IMR-90 (cell line): Measurements from ENCODE around the gene BCL11B. TPM values are rescaled to one million over a fixed set of nuclear protein-coding genes. Genes with fewer than 3 reads are reported as not detected.

Experiments
- ATAC-seq: fragments of 200-7000 bp; cut with Tn5 transposase; 2 replicates; pipeline ENCODE4 v1.9.1; 2020; ENCODE audit warnings: low read depth, mild to moderate bottlenecking, moderate library complexity
- BruUV-seq: library from RNA; stranded (reverse); fragments of 400-500 nt; replicated peaks from 2 replicates; lab custom pipeline; 2021; lab: Mats Ljungman, UMichigan
- CTCF ChIA-PET: fragments of 300-600 bp; formaldehyde crosslinking; extraction: SDS; loops from one replicate; lab custom pipeline; 2021; ENCODE audit warnings: antibody characterized with exemption; lab: Yijun Ruan, JAX
- POLR2A ChIA-PET: fragments of 300-600 bp; sonication (Branson Sonifier 250); formaldehyde crosslinking; loops from one replicate; lab custom pipeline; 2022; ENCODE audit warnings: antibody characterized with exemption; ENCODE audit not compliant: unreplicated experiment; lab: Charles Lee
- DNase-seq: peaks from one replicate; pipeline ENCODE4 v3.0.0; 2013
- H2AFZ ChIP-seq: replicated peaks from 2 replicates; pipeline ENCODE3; 2013; ENCODE audit warnings: low read length, mild to moderate bottlenecking; ENCODE audit not compliant: poor library complexity
- H2AK5ac ChIP-seq: 2 replicates; pipeline ENCODE4 v1.6.1; 2013; ENCODE audit warnings: low read depth, low read length, inconsistent platforms
- H2AK9ac ChIP-seq: replicated peaks from 2 replicates; pipeline ENCODE3; 2013; ENCODE audit warnings: mild to moderate bottlenecking, low read depth, low read length, moderate library complexity; ENCODE audit not compliant: poor library complexity
- H2BK120ac ChIP-seq: 2 replicates; pipeline ENCODE4 v1.6.1; 2013; ENCODE audit warnings: low read depth, low read length, inconsistent platforms
- H2BK15ac ChIP-seq: 3 replicates; pipeline ENCODE4 v1.6.1; 2013; ENCODE audit warnings: low read depth, low read length, inconsistent platforms
- H2BK20ac ChIP-seq: 2 replicates; pipeline ENCODE4 v1.6.1; 2013; ENCODE audit warnings: low read depth, mild to moderate bottlenecking, inconsistent platforms, low read length, moderate library complexity
- H2BK5ac ChIP-seq: 2 replicates; pipeline ENCODE4 v1.6.1; 2013; ENCODE audit warnings: mild to moderate bottlenecking, low read depth, low read length, inconsistent platforms; ENCODE audit not compliant: poor library complexity, severe bottlenecking
- H3K14ac ChIP-seq: replicated peaks from 2 replicates; pipeline ENCODE4 v1.6.1; 2013; ENCODE audit warnings: low read depth, low read length, inconsistent platforms
- H3K18ac ChIP-seq: 2 replicates; pipeline ENCODE4 v1.6.1; 2013; ENCODE audit warnings: low read depth, low read length, control low read depth
- H3K23ac ChIP-seq: 2 replicates; pipeline ENCODE4 v1.6.1; 2013; ENCODE audit warnings: low read depth, low read length, inconsistent platforms
- H3K27ac ChIP-seq: 2 replicates; pipeline ENCODE4 v1.5.1; 2013; ENCODE audit warnings: mild to moderate bottlenecking, control low read depth, low read length; ENCODE audit not compliant: insufficient read depth
- H3K27me3 ChIP-seq: 2 replicates; pipeline ENCODE4 v1.6.1; 2013; ENCODE audit warnings: low read length; ENCODE audit not compliant: control insufficient read depth, insufficient read depth
- H3K36me3 ChIP-seq: 2 replicates; pipeline ENCODE4 v1.6.1; 2013; ENCODE audit warnings: low read length, mixed read lengths; ENCODE audit not compliant: control insufficient read depth, insufficient read depth
- H3K4ac ChIP-seq: 2 replicates; pipeline ENCODE4 v1.6.1; 2013; ENCODE audit warnings: low read depth, low read length, inconsistent platforms
- H3K4me1 ChIP-seq: 2 replicates; pipeline ENCODE4 v1.6.1; 2013; ENCODE audit warnings: low read length, mixed read lengths; ENCODE audit not compliant: control insufficient read depth, insufficient read depth
- H3K4me2 ChIP-seq: 2 replicates; pipeline ENCODE4 v1.6.1; 2013; ENCODE audit warnings: low read depth, mild to moderate bottlenecking, control low read depth, low read length, moderate library complexity
- H3K4me3 ChIP-seq: 2 replicates; pipeline ENCODE4 v1.5.1; 2013; ENCODE audit warnings: low read depth, mild to moderate bottlenecking, control low read depth, low read length, moderate library complexity; ENCODE audit not compliant: insufficient read depth
- H3K56ac ChIP-seq: 2 replicates; pipeline ENCODE4 v1.6.1; 2013; ENCODE audit warnings: low read length, inconsistent platforms; ENCODE audit not compliant: insufficient read depth; ENCODE audit errors: extremely low read depth
- H3K79me1 ChIP-seq, 2 experiments: 2 replicates each; pipeline ENCODE4 v1.6.1; 2013; ENCODE audit warnings: low read length in 2 of 2, inconsistent platforms in 1 of 2, low read depth in 1 of 2
- H3K9ac ChIP-seq: 2 replicates; pipeline ENCODE4 v1.6.1; 2013; ENCODE audit warnings: low read depth, low read length, control low read depth
- H3K9me1 ChIP-seq: 2 replicates; pipeline ENCODE4 v1.6.1; 2013; ENCODE audit warnings: low read length, inconsistent platforms; ENCODE audit not compliant: insufficient read depth
- H3K9me3 ChIP-seq: 2 replicates; pipeline ENCODE4 v1.6.1; 2013; ENCODE audit warnings: low read length; ENCODE audit not compliant: control insufficient read depth, insufficient read depth
- H4K20me1 ChIP-seq: 2 replicates; pipeline ENCODE4 v1.6.1; 2013; ENCODE audit warnings: low read length, inconsistent platforms; ENCODE audit not compliant: insufficient read depth
- H4K5ac ChIP-seq: 2 replicates; pipeline ENCODE4 v1.6.1; 2013; ENCODE audit warnings: mild to moderate bottlenecking, low read depth, low read length, control low read depth
- H4K8ac ChIP-seq, 2 experiments: 2 replicates each; pipeline ENCODE4 v1.6.1; 2013; ENCODE audit warnings: low read depth in 2 of 2, low read length in 2 of 2, control low read depth in 1 of 2, inconsistent platforms in 1 of 2
- H4K91ac ChIP-seq: 2 replicates; pipeline ENCODE4 v1.6.1; 2013; ENCODE audit warnings: low read depth, low read length, inconsistent platforms; ENCODE audit not compliant: insufficient read depth
- BHLHE40 ChIP-seq: fragments of 150-350 bp; IDR thresholded peaks from 2 replicates; pipeline ENCODE4 v1.6.1; 2016; ENCODE audit warnings: mild to moderate bottlenecking, low read depth, low read length
- CEBPB ChIP-seq: IDR thresholded peaks from 2 replicates; pipeline ENCODE4 v1.6.1; 2012; ENCODE audit warnings: low read depth, low read length, improper control_type of control experiment
- CHD1 ChIP-seq: IDR thresholded peaks from 2 replicates; pipeline ENCODE4 v1.6.1; 2012; ENCODE audit warnings: low read depth, low read length, improper control_type of control experiment
- CTCF ChIP-seq: conservative IDR thresholded peaks from 2 replicates; pipeline ENCODE4 v1.5.1; 2012; ENCODE audit warnings: mild to moderate bottlenecking, low read depth, low read length, improper control_type of control experiment
- FOS ChIP-seq: fragments of 150-350 bp; IDR thresholded peaks from 2 replicates; pipeline ENCODE4 v1.6.1; 2016; ENCODE audit warnings: low read depth, low read length
- MAFK ChIP-seq: IDR thresholded peaks from 2 replicates; pipeline ENCODE4 v1.6.1; 2012; ENCODE audit warnings: low read depth, low read length, improper control_type of control experiment
- MAZ ChIP-seq: IDR thresholded peaks from 2 replicates; pipeline ENCODE4 v1.6.1; 2012; ENCODE audit warnings: low read depth, mild to moderate bottlenecking, low read length, improper control_type of control experiment, moderate library complexity, borderline replicate concordance
- MXI1 ChIP-seq: IDR thresholded peaks from 2 replicates; pipeline ENCODE4 v1.6.1; 2012; ENCODE audit warnings: low read depth, mild to moderate bottlenecking, low read length, moderate library complexity, borderline replicate concordance
- NFE2L2 ChIP-seq: fragments of 150-350 bp; IDR thresholded peaks from 2 replicates; pipeline ENCODE4 v1.6.1; 2016; ENCODE audit warnings: low read depth, mild to moderate bottlenecking, low read length
- POLR2A ChIP-seq: IDR thresholded peaks from 2 replicates; pipeline ENCODE4 v1.6.1; 2012; ENCODE audit warnings: mild to moderate bottlenecking, low read depth, low read length
- RCOR1 ChIP-seq: IDR thresholded peaks from 2 replicates; pipeline ENCODE4 v1.6.1; 2012; ENCODE audit warnings: mild to moderate bottlenecking, low read length, improper control_type of control experiment; ENCODE audit not compliant: insufficient replicate concordance
- RFX5 ChIP-seq: IDR thresholded peaks from 2 replicates; pipeline ENCODE4 v1.8.0; 2012; ENCODE audit warnings: low read depth, mild to moderate bottlenecking, low read length, moderate library complexity
- SMC3 ChIP-seq: fragments of 150-350 bp; IDR thresholded peaks from 2 replicates; pipeline ENCODE4 v1.6.1; 2016; ENCODE audit warnings: low read depth, mild to moderate bottlenecking, antibody characterized with exemption, low read length, moderate library complexity
- USF2 ChIP-seq: fragments of 150-350 bp; IDR thresholded peaks from 2 replicates; pipeline ENCODE4 v1.6.1; 2017; ENCODE audit warnings: mild to moderate bottlenecking, antibody characterized with exemption, low read length, low read depth
- WGBS, 2 experiments: methylation state at CpG; one replicate each; pipeline versions ENCODE4 v1.1.5 to v1.1.7; 2013; ENCODE audit warnings: missing lambda C conversion rate in 2 of 2; ENCODE audit not compliant: insufficient read length in 1 of 2; ENCODE audit errors: extremely low coverage in 2 of 2; 5-methylcytosine and 5-hydroxymethylcytosine counted together
- dilution Hi-C: fragments of 300-500 bp; cut with HindIII; formaldehyde crosslinking; loops from one replicate; pipeline ENCODE4 v1.14.3; 2018; ENCODE audit warnings: low sequenced_read_pairs; ENCODE audit not compliant: unreplicated experiment
- in situ Hi-C: fragments of 300-500 bp; cut with MboI; formaldehyde crosslinking; loops from 3 replicates; pipeline ENCODE4 v1.14.3; 2019; ENCODE audit warnings: low sequenced_read_pairs, inconsistent platforms, mixed read lengths
- intact Hi-C: fragments of 100-400 bp; cut with micrococcal nuclease; formaldehyde crosslinking; loops from 2 replicates; pipeline ENCODE4 v1.10.0; 2022
- polyA plus RNA-seq, 3 experiments: library from polyadenylated mRNA; depleted of rRNA; stranded (reverse); fragments of >200 nt; gene quantifications; 2 replicates each; pipeline ENCODE4 v1.2.3, GENCODE V29; 2012; ENCODE audit warnings: low replicate concordance in 1 of 3
- total RNA-seq: library from RNA; depleted of rRNA; stranded (reverse); fragments of >200 nt; gene quantifications from 2 replicates; pipeline ENCODE4 v1.2.3, GENCODE V29; 2012

The BCL11B gene
- total and polyA plus RNA-seq, 2 of the 4 experiments (the other 2 are of a cell fraction): under 0.01 TPM; not detected in 1

- Histone ChIP-seq H3K79me1 (no peaks in the 10 kb centered on the region), H3K4me1 (no peaks in the 10 kb centered on the region), H4K8ac (no peak overlapping the region), H2BK15ac (no peak overlapping the region), H3K4me3 (no peak overlapping the region), H2AFZ (no peak overlapping the region), H3K9ac (no peak overlapping the region), H3K36me3 (no peaks in the 10 kb centered on the region), H4K20me1 (no peaks in the 10 kb centered on the region), H3K27me3 (no peaks in the 10 kb centered on the region), H3K18ac (no peak overlapping the region), H4K91ac (no peak overlapping the region), H3K9me3 (peaks cover 42% of the 10 kb centered on the region), H2BK120ac (no peak overlapping the region), H3K4me2 (no peak overlapping the region), H4K5ac (no peak overlapping the region), H3K56ac (no peak overlapping the region), H2AK9ac (no peak overlapping the region), H2AK5ac (no peak overlapping the region), H3K4ac (no peak overlapping the region), H3K9me1 (no peaks in the 10 kb centered on the region), H3K23ac (no peak overlapping the region), H3K14ac (no peak overlapping the region), H2BK20ac (no peak overlapping the region), H2BK5ac (no peak overlapping the region), H3K27ac (no peak overlapping the region)
- in situ Hi-C loops (no loop called here), intact Hi-C loops (no loop called here), dilution Hi-C loops (no loop called here)
- ChIA-PET CTCF (no interaction called here), POLR2A (no interaction called here)
- DNase-seq (no peak), ATAC-seq (no peak)
- no TSS peak for BruUV-seq
- WGBS, 2 experiments: no CpG with 5 or more reads among the region's 6 CpGs
- TF ChIP-seq POLR2A: no peak
- no peak for TF ChIP-seq BHLHE40
- no peak for TF ChIP-seq RCOR1
- TF ChIP-seq RFX5: no peak
- no peak for TF ChIP-seq USF2
- TF ChIP-seq MAFK: no peak
- no peak for TF ChIP-seq MXI1
- no peak for TF ChIP-seq CHD1
- no peak for TF ChIP-seq CEBPB
- no peak for TF ChIP-seq CTCF
- TF ChIP-seq SMC3: no peak
- TF ChIP-seq NFE2L2: no peak
- TF ChIP-seq FOS: no peak
- no peak for TF ChIP-seq MAZ
Measured at GRCh38 chr14:99182548-99183250, 89.3 kb downstream of the BCL11B start.
